Prostate gland (tissue), 2 donors: ENCODE measurements around the gene UBR3. TPM values are rescaled to one million over a fixed set of nuclear protein-coding genes. Genes with fewer than 3 reads are reported as not detected.
"Not testable (repeated sequence)": the region's sequence is repeated elsewhere in the genome, so short reads cannot be mapped to it uniquely, and the experiment has no call there.

ENCODE experiments used
- DNase-seq: peaks from one replicate; pipeline ENCODE4 v3.0.0-alpha.2; 2019; ENCODE audit warnings: low spot score
- H3K27ac ChIP-seq, 2 donors: fragments of 200-600 bp; sonication (generic); 2 replicates each; pipeline ENCODE4 v1.5.1; 2017 to 2019
- H3K27me3 ChIP-seq: fragments of 200-600 bp; sonication (generic); replicated peaks from 2 replicates; pipeline ENCODE4 v1.5.1; 2019; ENCODE audit not compliant: insufficient read depth
- H3K36me3 ChIP-seq, 2 donors: fragments of 200-600 bp; sonication (generic); 1 replicate in 1 of 2; 2 replicates in 1 of 2; pipeline versions ENCODE4 v1.5.1 to v1.8.1; 2017 to 2019
- H3K4me1 ChIP-seq: fragments of 200-600 bp; sonication (generic); replicated peaks from 2 replicates; pipeline ENCODE4 v1.5.1; 2019
- H3K4me3 ChIP-seq, 2 donors: fragments of 200-600 bp; sonication (generic); 2 replicates each; pipeline ENCODE4 v1.5.1; 2017 to 2019
- H3K9me3 ChIP-seq: fragments of 200-600 bp; sonication (generic); 2 replicates; pipeline ENCODE4 v1.5.1; 2017
- POLR2A ChIP-seq: fragments of 450-650 bp; IDR thresholded peaks from one replicate; pipeline ENCODE4 v1.6.1; 2016; ENCODE audit warnings: antibody characterized with exemption, mild to moderate bottlenecking
- POLR2AphosphoS5 ChIP-seq: sonication (generic); formaldehyde crosslinking; IDR thresholded peaks from one replicate; pipeline ENCODE4 v1.6.1; 2017; ENCODE audit warnings: antibody characterized with exemption
- WGBS: methylation state at CpG from one replicate; pipeline ENCODE4 v1.1.5; 2018; 5-methylcytosine and 5-hydroxymethylcytosine counted together
- intact Hi-C: fragments of 100-400 bp; cut with DNase I; formaldehyde crosslinking; loops from one replicate; pipeline ENCODE4 v1.14.2; 2022
- total RNA-seq, 2 donors: library from RNA; depleted of rRNA; stranded (reverse); fragments of >200 nt; gene quantifications; one replicate each; pipeline ENCODE4 v1.1.0, GENCODE V29; 2016
- TF ChIP-seq, protein P1 (sequence below), 4 experiments: fragments of 200-600 bp in 2 of 4; fragments of 450-650 bp in 2 of 4; sonication (generic) in 2 of 4; IDR thresholded peaks; 1 replicate in 3 of 4; 2 replicates in 1 of 4; pipeline ENCODE4 v1.5.1; 2016 to 2019; ENCODE audit warnings: antibody characterized with exemption in 4 of 4, mild to moderate bottlenecking in 2 of 4, moderate library complexity in 2 of 4

The UBR3 gene
- total RNA-seq, 2 donors from 2014 or later, result 41.1 to 89.9 TPM

DNA sequence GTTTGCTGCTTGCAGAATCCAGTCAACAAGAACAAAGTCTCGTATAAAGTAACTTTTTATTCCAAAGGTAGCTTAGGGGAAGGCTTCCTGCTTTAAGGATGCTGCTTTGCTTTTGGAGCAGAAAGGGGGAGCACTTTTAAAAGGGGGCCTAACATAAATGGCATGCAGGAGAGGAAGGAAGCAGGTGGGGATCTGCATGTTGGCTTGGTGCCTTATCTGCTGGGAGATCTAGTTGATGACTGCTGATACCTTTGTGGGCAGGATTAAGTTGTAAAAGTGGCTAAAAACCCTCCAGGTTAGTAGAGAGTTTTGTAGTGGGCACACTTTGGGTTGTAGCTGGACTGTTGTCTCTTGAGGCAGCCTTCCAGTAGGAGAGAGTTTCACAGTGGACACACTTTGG is 22.5 kb downstream of the UBR3 start:
- TF ChIP-seq POLR2AphosphoS5, result no peak
- TF ChIP-seq, protein P1, sequence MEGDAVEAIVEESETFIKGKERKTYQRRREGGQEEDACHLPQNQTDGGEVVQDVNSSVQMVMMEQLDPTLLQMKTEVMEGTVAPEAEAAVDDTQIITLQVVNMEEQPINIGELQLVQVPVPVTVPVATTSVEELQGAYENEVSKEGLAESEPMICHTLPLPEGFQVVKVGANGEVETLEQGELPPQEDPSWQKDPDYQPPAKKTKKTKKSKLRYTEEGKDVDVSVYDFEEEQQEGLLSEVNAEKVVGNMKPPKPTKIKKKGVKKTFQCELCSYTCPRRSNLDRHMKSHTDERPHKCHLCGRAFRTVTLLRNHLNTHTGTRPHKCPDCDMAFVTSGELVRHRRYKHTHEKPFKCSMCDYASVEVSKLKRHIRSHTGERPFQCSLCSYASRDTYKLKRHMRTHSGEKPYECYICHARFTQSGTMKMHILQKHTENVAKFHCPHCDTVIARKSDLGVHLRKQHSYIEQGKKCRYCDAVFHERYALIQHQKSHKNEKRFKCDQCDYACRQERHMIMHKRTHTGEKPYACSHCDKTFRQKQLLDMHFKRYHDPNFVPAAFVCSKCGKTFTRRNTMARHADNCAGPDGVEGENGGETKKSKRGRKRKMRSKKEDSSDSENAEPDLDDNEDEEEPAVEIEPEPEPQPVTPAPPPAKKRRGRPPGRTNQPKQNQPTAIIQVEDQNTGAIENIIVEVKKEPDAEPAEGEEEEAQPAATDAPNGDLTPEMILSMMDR (IDR thresholded peaks at IDR 0.05), result no peak
- no peak for TF ChIP-seq POLR2A
- DNase-seq, result no peak
- H3K36me3 ChIP-seq, result no peaks in the 10 kb centered on the region
- no peak overlapping the region for H3K4me3 ChIP-seq
- H3K9me3 ChIP-seq, result no peaks in the 10 kb centered on the region
- no peaks in the 10 kb centered on the region for H3K4me1 ChIP-seq
- H3K27me3 ChIP-seq, result no peaks in the 10 kb centered on the region
- WGBS, result 97% methylated on average over 1 of the region's 1 CpG
- intact Hi-C loops, result no loop called here
- no peak overlapping the region for H3K27ac ChIP-seq

DNA sequence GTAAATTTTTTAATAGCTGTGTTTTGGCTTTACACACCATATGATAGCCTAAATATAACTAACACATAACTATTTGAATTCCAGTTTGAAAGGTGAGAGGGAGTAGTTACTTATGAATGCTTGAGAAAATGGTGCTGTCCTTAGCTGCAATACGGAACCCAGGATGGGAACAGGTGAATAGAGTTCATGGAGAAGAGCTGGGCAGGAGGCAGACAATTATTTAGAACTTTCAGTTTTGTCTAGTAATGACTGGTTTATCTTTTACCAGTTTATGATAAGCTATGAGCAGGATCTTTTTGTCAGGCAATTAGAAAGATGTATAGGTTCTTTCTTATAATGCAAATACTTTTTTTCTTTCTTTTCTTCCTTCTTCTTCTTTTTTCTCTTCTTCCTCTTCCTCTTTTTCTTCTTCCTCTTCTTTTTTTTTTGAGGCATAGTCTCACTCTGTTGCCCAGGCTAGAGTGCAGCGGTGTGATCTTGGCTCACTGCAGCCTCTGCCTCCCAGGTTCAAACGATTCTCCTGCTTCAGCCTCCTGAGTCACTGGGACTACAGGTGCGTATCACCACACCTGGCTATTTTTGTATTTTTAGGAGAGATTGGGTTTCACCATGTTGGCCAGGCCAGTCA is 25.9 kb downstream of the UBR3 start:
- Histone ChIP-seq H3K4me3 (no peak overlapping the region), H3K9me3 (no peaks in the 10 kb centered on the region), H3K36me3 (no peaks in the 10 kb centered on the region), H3K27me3 (no peaks in the 10 kb centered on the region), H3K27ac (no peak overlapping the region), H3K4me1 (no peaks in the 10 kb centered on the region)
- 89% methylated on average over 4 of the region's 4 CpGs for WGBS
- intact Hi-C loops, result no loop called here
- DNase-seq, result no peak
- TF ChIP-seq POLR2A (no peak), POLR2AphosphoS5 (no peak)
- TF ChIP-seq, protein P1 (IDR thresholded peaks at IDR 0.05), result no peak

DNA sequence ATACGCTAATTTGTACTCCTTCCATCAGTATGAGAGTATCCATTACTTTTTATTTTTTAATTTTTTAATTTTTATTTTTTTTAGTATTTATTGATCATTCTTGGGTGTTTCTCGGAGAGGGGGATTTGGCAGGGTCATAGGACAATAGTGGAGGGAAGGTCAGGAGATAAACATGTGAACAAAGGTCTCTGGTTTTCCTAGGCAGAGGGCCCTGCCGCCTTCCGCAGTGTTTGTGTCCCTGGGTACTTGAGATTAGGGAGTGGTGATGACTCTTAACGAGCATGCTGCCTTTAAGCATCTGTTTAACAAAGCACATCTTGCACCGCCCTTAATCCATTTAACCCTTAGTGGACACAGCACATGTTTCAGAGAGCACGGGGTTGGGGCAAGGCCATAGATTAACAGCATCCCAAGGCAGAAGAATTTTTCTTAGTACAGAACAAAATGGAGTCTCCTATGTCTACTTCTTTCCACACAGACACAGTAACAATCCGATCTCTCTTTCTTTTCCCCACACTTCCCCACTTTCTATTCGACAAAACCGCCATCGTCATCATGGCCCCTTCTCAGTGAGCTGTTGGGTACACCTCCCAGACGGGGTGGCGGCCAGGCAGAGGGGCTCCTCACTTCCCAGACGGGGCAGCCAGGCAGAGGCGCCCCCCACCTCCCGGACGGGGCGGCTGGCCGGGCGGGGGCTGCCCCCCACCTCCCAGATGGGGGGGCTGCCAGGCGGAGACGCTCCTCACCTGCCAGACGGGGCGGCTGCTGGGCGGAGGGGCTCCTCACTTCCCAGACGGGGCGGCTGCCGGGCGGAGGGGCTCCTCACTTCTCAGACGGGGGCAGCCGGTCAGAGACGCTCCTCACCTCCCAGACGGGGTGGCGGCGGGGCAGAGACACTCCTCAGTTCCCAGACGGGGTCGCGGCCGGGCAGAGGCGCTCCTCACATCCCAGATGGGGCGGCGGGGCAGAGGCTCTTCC is 28.3 kb downstream of the UBR3 start:
- H3K36me3 ChIP-seq, intact Hi-C loops, H3K9me3 ChIP-seq, DNase-seq, H3K4me3 ChIP-seq, H3K4me1 ChIP-seq, H3K27ac ChIP-seq, H3K27me3 ChIP-seq: not testable (repeated sequence)
- WGBS, result 89% methylated on average over 36 of the region's 42 CpGs

DNA sequence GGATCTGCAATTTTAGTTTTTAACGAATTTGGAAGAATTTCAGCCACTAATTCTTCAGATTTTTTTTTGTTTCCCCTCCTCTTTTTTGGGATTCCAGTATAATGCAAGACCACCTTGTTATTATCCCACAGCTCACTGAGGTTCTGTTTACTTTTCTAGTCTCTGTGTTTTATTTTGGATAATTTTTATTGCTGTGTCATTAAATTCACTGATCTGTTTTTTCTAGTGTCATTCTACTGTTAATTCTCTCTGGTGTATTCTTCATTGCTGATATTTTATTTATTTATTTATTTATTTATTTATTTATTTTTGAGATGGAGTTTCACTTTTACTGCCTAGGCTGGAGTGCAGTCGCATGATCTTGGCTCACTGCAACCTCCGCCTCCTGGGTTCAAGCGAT is 32.2 kb downstream of the UBR3 start:
- 96% methylated on average over 4 of the region's 4 CpGs for WGBS

DNA sequence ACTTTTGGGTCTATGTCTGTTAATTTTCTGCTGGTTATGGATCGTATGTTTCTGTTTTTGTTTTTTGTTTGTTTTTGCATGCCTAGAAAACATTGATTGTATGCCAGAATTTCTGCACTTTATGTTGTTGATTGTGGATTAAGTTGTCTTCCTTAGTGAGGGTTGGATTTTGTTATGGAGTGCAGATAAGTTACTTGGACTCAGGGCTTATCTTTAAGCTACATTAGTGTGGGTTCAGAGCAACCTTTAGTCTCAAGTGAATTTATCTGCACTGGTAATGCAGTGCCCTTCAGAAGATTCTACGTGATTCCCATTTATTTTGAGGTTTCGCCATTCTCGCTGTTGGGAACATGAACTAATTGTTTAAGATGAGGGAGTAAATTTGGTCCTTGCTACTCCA is 32.9 kb downstream of the UBR3 start:
- no peak for DNase-seq
- Histone ChIP-seq H3K4me1 (no peaks in the 10 kb centered on the region), H3K27ac (no peak overlapping the region), H3K36me3 (no peaks in the 10 kb centered on the region), H3K27me3 (no peaks in the 10 kb centered on the region), H3K9me3 (no peaks in the 10 kb centered on the region), H3K4me3 (no peak overlapping the region)
- 97% methylated on average over 4 of the region's 4 CpGs for WGBS
- TF ChIP-seq POLR2AphosphoS5 (no peak), POLR2A (no peak)
- TF ChIP-seq, protein P1 (IDR thresholded peaks at IDR 0.05), result no peak
- intact Hi-C loops, result no loop called here

More for the DNA sequence above, 32.2 kb downstream of the UBR3 start:
- intact Hi-C loops, result no loop called here
- H3K4me1 ChIP-seq, result no peaks in the 10 kb centered on the region
- H3K27me3 ChIP-seq, result no peaks in the 10 kb centered on the region
- H3K9me3 ChIP-seq, result no peaks in the 10 kb centered on the region
- no peak overlapping the region for H3K27ac ChIP-seq
- H3K36me3 ChIP-seq, result no peaks in the 10 kb centered on the region
- no peak overlapping the region for H3K4me3 ChIP-seq
- no peak for DNase-seq
- no peak for TF ChIP-seq POLR2AphosphoS5
- TF ChIP-seq, protein P1 (IDR thresholded peaks at IDR 0.05), result no peak
- TF ChIP-seq POLR2A, result no peak
